ENCODE results near the gene NISCH. TPM values are rescaled to one million over a fixed set of nuclear protein-coding genes. Genes with fewer than 3 reads are reported as not detected.

NISCH gene
- total and polyA plus RNA-seq, 7 donors, result 14.3 to 33.4 (median 23.6) TPM

GRCh38 chr3:52494886-52495495 is 39.6 kb downstream of the NISCH start, which contains the start of gene STAB1:
Gene STAB1 (plus strand): TSS chr3:52495338. CDS start chr3:52495414, 76 bp downstream.
- Histone ChIP-seq H3K27me3 (ENCODE audit: insufficient read depth in 3 of 3, low read length in 2 of 3) (no peaks in the 10 kb centered on the region), H3K27ac (peak within 1 kb of the TSS; percentile 66), H3K36me3 (ENCODE audit: insufficient read depth in 1 of 2, low read depth in 1 of 2) (peaks cover 0 to 35% of the 10 kb centered on the region in 2 donors), H3K9me3 (no peaks in the 10 kb centered on the region), H3K4me1 (peaks cover 8% of the 10 kb centered on the region), H3K4me3 (peak within 1 kb of the TSS; percentile 61)
- DNase-seq (peak; percentile 63 to 77), ATAC-seq (peak; percentile 29 to 47 (median 34))
- WGBS, 3 donors, result 55 to 62% (median 62%) methylated on average over 25 of the region's 25 CpGs
- intact Hi-C loops (cut with DNase I), result loop anchor here in 1 of 2 donors (5.0 kb wide), 1 partner anchor 37 kb away; the partner anchor contains the start of gene NT5DC2
- TF ChIP-seq CTCF (IDR thresholded peaks at IDR 0.05), result no peak

- peak in 1 of 2 donors; percentile 51 for DNase-seq
- 58 to 67% (median 60%) methylated on average over 16 of the region's 16 CpGs for WGBS, 3 donors
- Histone ChIP-seq H3K27ac (peak overlapping the region; percentile 66), H3K4me1 (peaks cover 7% of the 10 kb centered on the region), H3K4me3 (peak overlapping the region; percentile 61), H3K27me3 (ENCODE audit: insufficient read depth in 3 of 3, low read length in 2 of 3) (no peaks in the 10 kb centered on the region), H3K9me3 (no peaks in the 10 kb centered on the region), H3K36me3 (ENCODE audit: insufficient read depth in 1 of 2, low read depth in 1 of 2) (peaks cover 0 to 25% of the 10 kb centered on the region in 2 donors)
- TF ChIP-seq CTCF (IDR thresholded peaks at IDR 0.05), result no peak
- intact Hi-C loops (cut with DNase I), result loop anchor here in 1 of 2 donors (5.0 kb wide), 1 partner anchor 36 kb away; the partner anchor contains the start of gene NT5DC2
- peak; percentile 35 to 63 (median 54) for ATAC-seq
Observed at GRCh38 chr3:52495777-52496602, 40.6 kb downstream of the NISCH start.

GRCh38 chr3:52498137-52499054 is 43.0 kb downstream of the NISCH start:
- Histone ChIP-seq H3K27ac (no peak overlapping the region), H3K4me3 (no peak overlapping the region), H3K9me3 (no peaks in the 10 kb centered on the region), H3K4me1 (peaks cover 4% of the 10 kb centered on the region), H3K36me3 (ENCODE audit: insufficient read depth in 1 of 2, low read depth in 1 of 2) (peaks cover 0 to under 1% of the 10 kb centered on the region in 2 donors), H3K27me3 (ENCODE audit: insufficient read depth in 3 of 3, low read length in 2 of 3) (no peaks in the 10 kb centered on the region)
- 66 to 69% (median 66%) methylated on average over 24 of the region's 24 CpGs for WGBS, 3 donors
- DNase-seq (peak; percentile 69 to 73), ATAC-seq (peak in 1 of 4 donors; percentile 18)
- no peak for TF ChIP-seq CTCF (IDR thresholded peaks at IDR 0.05)
- intact Hi-C loops (cut with DNase I), result loop anchor here in 1 of 2 donors (5.0 kb wide), 1 partner anchor 34 kb away; the partner anchor contains the start of gene NT5DC2

GRCh38 chr3:52501046-52501445 is 45.6 kb downstream of the NISCH start:
- Histone ChIP-seq H3K4me1 (no peaks in the 10 kb centered on the region), H3K4me3 (no peak overlapping the region), H3K9me3 (no peaks in the 10 kb centered on the region), H3K36me3 (ENCODE audit: insufficient read depth in 1 of 2, low read depth in 1 of 2) (no peaks in the 10 kb centered on the region), H3K27me3 (ENCODE audit: insufficient read depth in 3 of 3, low read length in 2 of 3) (no peaks in the 10 kb centered on the region), H3K27ac (no peak overlapping the region)
- no peak for TF ChIP-seq CTCF (IDR thresholded peaks at IDR 0.05)
- intact Hi-C loops (cut with DNase I), result no loop called here
- no peak for ATAC-seq
- no peak for DNase-seq
- whole genome bisulfite sequencing, 3 donors, result 84 to 88% (median 86%) methylated on average over 11 of the region's 11 CpGs
